Activated CD8-positive, alpha-beta T cell treated with anti-CD3 and anti-CD28 coated beads for 36 hours (primary cell): ENCODE data around the gene KCNMA1. TPM values are rescaled to one million over a fixed set of nuclear protein-coding genes. Genes with fewer than 3 reads are reported as not detected.

Source experiments
- ATAC-seq: fragments of 200-7000 bp; cut with Tn5 transposase; one replicate; pipeline ENCODE4 v1.10.0; 2021; ENCODE audit warnings: mild to moderate bottlenecking, moderate library complexity
- CTCF ChIA-PET: fragments of 350-600 bp; sonication (Branson Sonifier 250); formaldehyde crosslinking; loops from one replicate; lab custom pipeline; 2021; ENCODE audit warnings: antibody characterized with exemption; lab: Charles Lee
- POLR2A ChIA-PET: fragments of 350-600 bp; sonication (Branson Sonifier 250); formaldehyde crosslinking; loops from one replicate; lab custom pipeline; 2021; ENCODE audit warnings: antibody characterized with exemption; lab: Charles Lee
- DNase-seq: peaks from one replicate; pipeline ENCODE4 v3.0.0-alpha.2; 2020
- H3K27ac Mint-ChIP-seq: one replicate; pipeline ENCODE4 v1.8.0; 2021; ENCODE audit warnings: mild to moderate bottlenecking, mixed read lengths
- H3K27me3 Mint-ChIP-seq: one replicate; pipeline ENCODE4 v1.8.0; 2021; ENCODE audit warnings: mixed read lengths
- H3K36me3 Mint-ChIP-seq: one replicate; pipeline ENCODE4 v1.8.0; 2021; ENCODE audit warnings: low read depth, mixed read lengths
- H3K4me1 Mint-ChIP-seq: one replicate; pipeline ENCODE4 v1.8.0; 2021; ENCODE audit warnings: low read depth, mixed read lengths
- H3K4me3 Mint-ChIP-seq: one replicate; pipeline ENCODE4 v1.8.0; 2021; ENCODE audit warnings: mild to moderate bottlenecking, moderate library complexity, mixed read lengths
- H3K9me3 Mint-ChIP-seq: one replicate; pipeline ENCODE4 v1.8.0; 2021; ENCODE audit warnings: mixed read lengths
- CTCF ChIP-seq: fragments of 200-600 bp; IDR thresholded peaks from one replicate; pipeline ENCODE4 v1.8.0; 2022; ENCODE audit warnings: antibody characterized with exemption, mild to moderate bottlenecking
- intact Hi-C: fragments of 100-400 bp; cut with micrococcal nuclease; formaldehyde crosslinking; loops from one replicate; pipeline ENCODE4 v1.10.0; 2022
- total RNA-seq, 2 experiments: library from RNA; stranded (reverse); gene quantifications; one replicate each; pipeline ENCODE4 v1.2.3, GENCODE V29; 2021

The KCNMA1 gene
- total RNA-seq, 2 experiments from 2014 or later: 0.18 TPM; not detected in 1

GRCh38 chr10:76925636-76926405 is 711.8 kb downstream of the KCNMA1 start:
- Mint-ChIP-seq H3K27ac (no peak overlapping the region), H3K4me3 (no peak overlapping the region), H3K36me3 (no peaks in the 10 kb centered on the region), H3K9me3 (peaks cover 2% of the 10 kb centered on the region), H3K27me3 (peaks cover 2% of the 10 kb centered on the region), H3K4me1 (no peaks in the 10 kb centered on the region)
- ChIA-PET POLR2A (no interaction called here), CTCF (no interaction called here)
- ATAC-seq (no peak), DNase-seq (no peak)
- intact Hi-C loops: no loop called here
- no peak for TF ChIP-seq CTCF

GRCh38 chr10:76922666-76923065 is 714.9 kb downstream of the KCNMA1 start:
- ChIA-PET CTCF (no interaction called here), POLR2A (no interaction called here)
- Mint-ChIP-seq H3K4me1 (no peaks in the 10 kb centered on the region), H3K27me3 (no peaks in the 10 kb centered on the region), H3K9me3 (no peaks in the 10 kb centered on the region), H3K27ac (no peak overlapping the region), H3K4me3 (no peak overlapping the region), H3K36me3 (no peaks in the 10 kb centered on the region)
- TF ChIP-seq CTCF: no peak
- intact Hi-C loops: no loop called here
- ATAC-seq (no peak), DNase-seq (no peak)

GRCh38 chr10:76921383-76922010 is 716.1 kb downstream of the KCNMA1 start:
- intact Hi-C loops: no loop called here
- H3K36me3 Mint-ChIP-seq: no peaks in the 10 kb centered on the region
- H3K27me3 Mint-ChIP-seq: no peaks in the 10 kb centered on the region
- H3K4me1 Mint-ChIP-seq: no peaks in the 10 kb centered on the region
- POLR2A ChIA-PET: no interaction called here
- ATAC-seq: no peak
- TF ChIP-seq CTCF: no peak
- DNase-seq: no peak
- no peak overlapping the region for H3K4me3 Mint-ChIP-seq
- H3K27ac Mint-ChIP-seq: no peak overlapping the region
- CTCF ChIA-PET: no interaction called here
- H3K9me3 Mint-ChIP-seq: no peaks in the 10 kb centered on the region

GRCh38 chr10:76920581-76920980 is 717.0 kb downstream of the KCNMA1 start:
- POLR2A ChIA-PET: no interaction called here
- Mint-ChIP-seq H3K27me3 (no peaks in the 10 kb centered on the region), H3K9me3 (no peaks in the 10 kb centered on the region), H3K36me3 (no peaks in the 10 kb centered on the region), H3K4me1 (no peaks in the 10 kb centered on the region), H3K4me3 (no peak overlapping the region), H3K27ac (no peak overlapping the region)
- ATAC-seq: no peak
- intact Hi-C loops: no loop called here
- CTCF ChIA-PET: no interaction called here
- TF ChIP-seq CTCF: no peak
- DNase-seq: no peak

GRCh38 chr10:76918106-76918505 is 719.5 kb downstream of the KCNMA1 start:
- TF ChIP-seq CTCF: no peak
- Mint-ChIP-seq H3K36me3 (no peaks in the 10 kb centered on the region), H3K27ac (no peak overlapping the region), H3K4me1 (no peaks in the 10 kb centered on the region), H3K9me3 (no peaks in the 10 kb centered on the region), H3K27me3 (no peaks in the 10 kb centered on the region), H3K4me3 (no peak overlapping the region)
- ChIA-PET CTCF (no interaction called here), POLR2A (no interaction called here)
- intact Hi-C loops: no loop called here
- no peak for ATAC-seq
- DNase-seq: no peak
